ENCODE measurements around the gene CCDC88A. TPM values are rescaled to one million over a fixed set of nuclear protein-coding genes. Genes with fewer than 3 reads are reported as not detected.

The CCDC88A gene
- total RNA-seq, 2 experiments from 2014 or later: 109 to 110 TPM

DNA sequence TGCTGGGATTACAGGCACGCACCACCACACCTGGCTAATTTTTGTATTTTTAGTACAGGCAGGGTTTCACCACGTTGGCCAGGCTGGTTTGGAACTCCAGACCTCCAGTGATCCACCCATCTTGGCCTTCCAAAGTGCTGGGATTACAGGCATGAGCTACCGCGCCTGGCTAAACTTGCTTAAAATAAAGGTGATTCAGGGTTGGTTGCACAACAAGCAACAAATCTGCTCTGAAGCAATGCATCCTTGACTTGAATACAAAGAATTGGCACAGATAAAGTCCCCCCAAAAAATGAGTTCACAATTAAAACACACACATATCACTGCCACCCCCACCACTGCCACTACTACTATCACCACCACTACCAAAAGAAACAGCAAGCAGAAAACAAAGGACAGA lies 34.9 kb downstream of the CCDC88A start:
- ChIA-PET POLR2A (interaction anchor here (2.0 kb wide), 1 partner anchor 14 kb away, joined by 10 read pairs; no protein-coding TSS in a partner anchor), CTCF (ENCODE audit: unreplicated experiment) (no interaction called here)
- Histone ChIP-seq H3K36me3 (ENCODE audit: insufficient read depth, low read length) (peaks cover 31% of the 10 kb centered on the region), H2AFZ (ENCODE audit: low read length) (no peak overlapping the region), H3K9me3 (ENCODE audit: low read length) (no peaks in the 10 kb centered on the region), H3K9me2 (ENCODE audit: insufficient read depth, low read length) (no peaks in the 10 kb centered on the region), H3K4me2 (ENCODE audit: low read length) (no peak overlapping the region), H3K4me3 (ENCODE audit: low read depth, low read length, poor library complexity, severe bottlenecking) (no peak overlapping the region), H3K4me1 (ENCODE audit: insufficient read depth, low read length, poor library complexity, severe bottlenecking) (peaks cover 3% of the 10 kb centered on the region), H4K20me1 (ENCODE audit: insufficient read depth, low read length) (no peaks in the 10 kb centered on the region), H3K27ac (ENCODE audit: low read depth, low read length, poor library complexity, severe bottlenecking) (no peak overlapping the region), H3K79me2 (ENCODE audit: insufficient read depth, low read depth, low read length) (peaks cover 12% of the 10 kb centered on the region; the same call in 1 of the 2 replicates)
- TF ChIP-seq EZH2phosphoT487 (IDR thresholded peaks at IDR 0.05; ENCODE audit: borderline replicate concordance, low read depth, low read length): no peak
- TF ChIP-seq, protein P1, sequence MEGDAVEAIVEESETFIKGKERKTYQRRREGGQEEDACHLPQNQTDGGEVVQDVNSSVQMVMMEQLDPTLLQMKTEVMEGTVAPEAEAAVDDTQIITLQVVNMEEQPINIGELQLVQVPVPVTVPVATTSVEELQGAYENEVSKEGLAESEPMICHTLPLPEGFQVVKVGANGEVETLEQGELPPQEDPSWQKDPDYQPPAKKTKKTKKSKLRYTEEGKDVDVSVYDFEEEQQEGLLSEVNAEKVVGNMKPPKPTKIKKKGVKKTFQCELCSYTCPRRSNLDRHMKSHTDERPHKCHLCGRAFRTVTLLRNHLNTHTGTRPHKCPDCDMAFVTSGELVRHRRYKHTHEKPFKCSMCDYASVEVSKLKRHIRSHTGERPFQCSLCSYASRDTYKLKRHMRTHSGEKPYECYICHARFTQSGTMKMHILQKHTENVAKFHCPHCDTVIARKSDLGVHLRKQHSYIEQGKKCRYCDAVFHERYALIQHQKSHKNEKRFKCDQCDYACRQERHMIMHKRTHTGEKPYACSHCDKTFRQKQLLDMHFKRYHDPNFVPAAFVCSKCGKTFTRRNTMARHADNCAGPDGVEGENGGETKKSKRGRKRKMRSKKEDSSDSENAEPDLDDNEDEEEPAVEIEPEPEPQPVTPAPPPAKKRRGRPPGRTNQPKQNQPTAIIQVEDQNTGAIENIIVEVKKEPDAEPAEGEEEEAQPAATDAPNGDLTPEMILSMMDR (conservative IDR thresholded peaks at IDR 0.05; ENCODE audit: low read length): no peak
- intact Hi-C loops (cut with micrococcal nuclease; ENCODE audit: unreplicated experiment): no loop called here
- no TSS peak for BruUV-seq (replicated peaks)
- DNase-seq (ENCODE audit: low spot score): no peak

DNA sequence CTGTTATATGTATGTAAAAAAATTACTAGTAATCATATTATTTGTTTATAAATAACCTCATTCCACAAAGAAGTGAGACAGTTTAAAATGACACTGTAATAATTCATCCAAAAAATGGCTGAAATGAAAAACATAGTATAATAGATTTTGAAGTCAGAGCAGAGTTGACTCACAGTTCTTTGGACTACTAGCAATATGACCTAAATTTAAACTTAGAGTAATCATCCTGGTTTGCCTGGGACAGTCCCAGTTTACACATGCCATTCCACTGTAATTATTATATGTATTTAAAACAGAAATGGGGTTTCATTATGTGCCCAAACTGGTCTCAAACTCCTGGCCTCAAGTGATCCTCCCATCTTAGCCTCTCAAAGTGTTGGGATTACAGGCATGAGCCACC lies 48.3 kb downstream of the CCDC88A start:
- H2AFZ ChIP-seq (ENCODE audit: low read length): no peak overlapping the region
- no peaks in the 10 kb centered on the region for H3K9me3 ChIP-seq (ENCODE audit: low read length)
- CTCF ChIA-PET (ENCODE audit: unreplicated experiment): no interaction called here
- H3K79me2 ChIP-seq (ENCODE audit: insufficient read depth, low read depth, low read length): no peaks in the 10 kb centered on the region
- no peak overlapping the region for H3K4me2 ChIP-seq (ENCODE audit: low read length)
- POLR2A ChIA-PET: interaction anchor here (1.2 kb wide), 1 partner anchor 60 kb away, joined by 5 read pairs; no protein-coding TSS in a partner anchor
- H3K4me1 ChIP-seq (ENCODE audit: insufficient read depth, low read length, poor library complexity, severe bottlenecking): no peaks in the 10 kb centered on the region
- H3K4me3 ChIP-seq (ENCODE audit: low read depth, low read length, poor library complexity, severe bottlenecking): no peak overlapping the region
- intact Hi-C loops (cut with micrococcal nuclease; ENCODE audit: unreplicated experiment): no loop called here
- H3K27ac ChIP-seq (ENCODE audit: low read depth, low read length, poor library complexity, severe bottlenecking): no peak overlapping the region
- TF ChIP-seq EZH2phosphoT487 (IDR thresholded peaks at IDR 0.05; ENCODE audit: borderline replicate concordance, low read depth, low read length): no peak
- TF ChIP-seq, protein P1 (conservative IDR thresholded peaks at IDR 0.05; ENCODE audit: low read length): no peak
- H3K36me3 ChIP-seq (ENCODE audit: insufficient read depth, low read length): peaks cover 68% of the 10 kb centered on the region
- BruUV-seq (replicated peaks): no TSS peak
- no peaks in the 10 kb centered on the region for H3K9me2 ChIP-seq (ENCODE audit: insufficient read depth, low read length)
- H4K20me1 ChIP-seq (ENCODE audit: insufficient read depth, low read length): no peaks in the 10 kb centered on the region
- DNase-seq (ENCODE audit: low spot score): no peak

DNA sequence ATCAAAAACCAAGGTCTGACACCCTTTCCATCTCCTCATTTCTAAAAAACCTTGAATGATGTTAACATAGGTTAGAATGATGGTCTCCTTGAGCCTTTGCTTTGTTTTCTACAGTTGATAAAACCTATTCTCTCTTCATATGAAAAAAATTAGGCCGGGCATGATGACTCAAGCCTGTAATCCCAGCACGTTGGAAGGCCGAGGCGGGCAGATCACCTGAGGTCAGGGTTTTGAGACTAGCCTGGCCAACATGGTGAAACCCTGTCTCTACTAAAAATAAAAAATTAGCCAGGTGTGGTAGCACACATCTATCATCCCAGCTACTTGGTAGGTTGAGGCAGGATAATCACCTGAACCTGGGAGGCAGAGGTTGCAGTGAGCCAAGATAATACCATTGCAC lies 49.4 kb downstream of the CCDC88A start:
- no TSS peak for BruUV-seq (replicated peaks)

More for the DNA sequence above, 49.4 kb downstream of the CCDC88A start:
- no peak for DNase-seq (ENCODE audit: low spot score)
- Histone ChIP-seq H3K4me2 (ENCODE audit: low read length) (no peak overlapping the region), H4K20me1 (ENCODE audit: insufficient read depth, low read length) (no peaks in the 10 kb centered on the region), H2AFZ (ENCODE audit: low read length) (no peak overlapping the region), H3K27ac (ENCODE audit: low read depth, low read length, poor library complexity, severe bottlenecking) (no peak overlapping the region), H3K36me3 (ENCODE audit: insufficient read depth, low read length) (peaks cover 68% of the 10 kb centered on the region), H3K4me3 (ENCODE audit: low read depth, low read length, poor library complexity, severe bottlenecking) (no peak overlapping the region), H3K4me1 (ENCODE audit: insufficient read depth, low read length, poor library complexity, severe bottlenecking) (peaks cover 9% of the 10 kb centered on the region), H3K9me3 (ENCODE audit: low read length) (no peaks in the 10 kb centered on the region), H3K9me2 (ENCODE audit: insufficient read depth, low read length) (no peaks in the 10 kb centered on the region), H3K79me2 (ENCODE audit: insufficient read depth, low read depth, low read length) (no peaks in the 10 kb centered on the region)
- POLR2A ChIA-PET: no interaction called here
- no peak for TF ChIP-seq EZH2phosphoT487 (IDR thresholded peaks at IDR 0.05; ENCODE audit: borderline replicate concordance, low read depth, low read length)
- TF ChIP-seq, protein P1 (conservative IDR thresholded peaks at IDR 0.05; ENCODE audit: low read length): no peak
- intact Hi-C loops (cut with micrococcal nuclease; ENCODE audit: unreplicated experiment): no loop called here
- CTCF ChIA-PET (ENCODE audit: unreplicated experiment): no interaction called here
